K562 treated with DMSO at 1 percent for 4 hours (cell line): ENCODE results near the gene PSG1. TPM values are rescaled to one million over a fixed set of nuclear protein-coding genes. Genes with fewer than 3 reads are reported as not detected.

ENCODE experiments used
- total RNA-seq: library from RNA; unstranded; fragments of 300-600 nt; gene quantifications from 2 replicates; pipeline ENCODE4 v1.2.3, GENCODE V29; 2022; ENCODE audit not compliant: insufficient read depth

The PSG1 gene
- not detected in 2 replicates for total RNA-seq

GRCh38 chr19:42879613-42880012, at the start of gene PSG1:
TSS of gene PSG1 (minus strand) at chr19:42879713. CDS start at chr19:42879581, 132 bp downstream.

DNA sequence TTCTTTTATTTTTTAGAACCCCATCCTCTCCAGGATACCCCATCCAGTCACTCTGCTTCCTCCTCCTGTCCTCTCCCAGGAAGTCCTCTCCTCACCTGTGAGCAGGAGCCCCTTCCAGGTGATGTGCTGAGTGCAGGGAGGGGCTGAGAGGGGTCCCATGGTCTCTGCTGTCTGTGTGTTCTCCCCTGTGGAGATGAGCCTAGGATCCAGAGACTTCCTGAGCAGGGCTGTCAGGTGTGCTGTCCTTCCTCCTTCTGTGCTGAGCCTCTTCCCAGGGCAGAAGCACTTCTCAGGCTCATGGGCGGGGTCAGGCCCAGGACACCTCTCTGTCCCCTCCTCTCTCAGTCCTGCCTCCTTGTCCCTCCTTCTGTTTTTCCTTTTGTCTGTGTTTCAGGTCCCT, 38.1 kb upstream of the PSG1 start, which contains the start of gene PSG6:
PSG6 (minus strand) TSS at position 261 of the 400 bp plus-strand sequence; CDS start at position 159, 102 bp downstream.

Other genes starting within 250 kb of the PSG1 start
- gene PSG3, start 139.2 kb downstream of the PSG1 start, total RNA-seq, result not detected in 2 replicates
- not detected in 2 replicates for gene PSG8, start 114.0 kb downstream of the PSG1 start, total RNA-seq
- gene PSG6, start 38.2 kb upstream of the PSG1 start, total RNA-seq, result not detected in 2 replicates
- not detected in 2 replicates for gene PSG7, start 57.5 kb upstream of the PSG1 start, total RNA-seq
- gene PSG11, start 146.8 kb upstream of the PSG1 start, total RNA-seq, result not detected in 2 replicates
- gene PSG2, start 203.0 kb upstream of the PSG1 start, total RNA-seq, result not detected in 2 replicates